Loucy (cell line): Measurements from ENCODE around the gene DGCR8.
A peak's percentile ranks its signal among the peaks of the same experiment; 100 is the strongest.

ENCODE experiments used
- H2AFZ ChIP-seq: fragments of 200-600 bp; sonication (generic); 2 replicates; pipeline ENCODE4 v1.6.0; 2016; ENCODE audit warnings: antibody characterized with exemption, mild to moderate bottlenecking, low read length, moderate library complexity
- H3F3A ChIP-seq: fragments of 200-600 bp; 2 replicates; pipeline ENCODE4 v1.6.0; 2016; ENCODE audit warnings: antibody characterized with exemption, low read depth, mild to moderate bottlenecking
- H3K27me3 ChIP-seq: fragments of 200-600 bp; sonication (generic); 2 replicates; pipeline ENCODE4 v1.6.1; 2014; ENCODE audit warnings: low read length, mild to moderate bottlenecking; ENCODE audit not compliant: insufficient read depth, poor library complexity, severe bottlenecking
- H3K36me3 ChIP-seq: fragments of 200-600 bp; sonication (generic); 2 replicates; pipeline ENCODE4 v1.6.1; 2016; ENCODE audit warnings: low read length; ENCODE audit not compliant: insufficient read depth
- H3K4me1 ChIP-seq: fragments of 200-600 bp; sonication (generic); 2 replicates; pipeline ENCODE4 v1.5.1; 2014; ENCODE audit warnings: low read length, mild to moderate bottlenecking; ENCODE audit not compliant: insufficient read depth, poor library complexity, severe bottlenecking
- H3K4me2 ChIP-seq: fragments of 200-600 bp; sonication (generic); 2 replicates; pipeline ENCODE4 v1.6.0; 2014; ENCODE audit warnings: antibody characterized with exemption, low read length, low read depth, mild to moderate bottlenecking; ENCODE audit not compliant: poor library complexity, severe bottlenecking
- H3K4me3 ChIP-seq: fragments of 200-600 bp; sonication (generic); 2 replicates; pipeline ENCODE4 v1.5.1; 2014; ENCODE audit warnings: low read length, mild to moderate bottlenecking, mixed read lengths; ENCODE audit not compliant: poor library complexity, severe bottlenecking
- H3K79me2 ChIP-seq: fragments of 200-600 bp; sonication (generic); 2 replicates; pipeline ENCODE4 v1.6.1; 2014; ENCODE audit warnings: low read length; ENCODE audit not compliant: insufficient read depth
- H3K9ac ChIP-seq: fragments of 200-600 bp; sonication (generic); 2 replicates; pipeline ENCODE4 v1.6.0; 2014; ENCODE audit warnings: mild to moderate bottlenecking, low read depth, low read length, moderate library complexity; ENCODE audit not compliant: poor library complexity, severe bottlenecking
- H3K9me2 ChIP-seq: fragments of 200-600 bp; sonication (generic); replicated peaks from 2 replicates; pipeline ENCODE4 v1.6.1; 2016; ENCODE audit warnings: low read depth, low read length, mixed read lengths
- H3K9me3 ChIP-seq: fragments of 200-600 bp; sonication (generic); 2 replicates; pipeline ENCODE4 v1.6.1; 2014; ENCODE audit warnings: mild to moderate bottlenecking, antibody characterized with exemption, low read length, low read depth; ENCODE audit not compliant: insufficient read depth
- H4K20me1 ChIP-seq: fragments of 200-600 bp; sonication (generic); 2 replicates; pipeline ENCODE4 v1.6.0; 2014; ENCODE audit warnings: antibody characterized with exemption, low read length, mild to moderate bottlenecking; ENCODE audit not compliant: insufficient read depth, poor library complexity, severe bottlenecking
- EZH2phosphoT487 ChIP-seq: fragments of 200-600 bp; IDR thresholded peaks from 2 replicates; pipeline ENCODE4 v1.6.1; 2018; ENCODE audit warnings: antibody characterized with exemption, mild to moderate bottlenecking, moderate library complexity, borderline replicate concordance
- TF ChIP-seq, protein P1 (sequence below): fragments of 200-600 bp; sonication (generic); conservative IDR thresholded peaks from 2 replicates; pipeline ENCODE4 v1.5.1; 2014; ENCODE audit warnings: mild to moderate bottlenecking, antibody characterized with exemption, low read length

Gene DGCR8

DNA sequence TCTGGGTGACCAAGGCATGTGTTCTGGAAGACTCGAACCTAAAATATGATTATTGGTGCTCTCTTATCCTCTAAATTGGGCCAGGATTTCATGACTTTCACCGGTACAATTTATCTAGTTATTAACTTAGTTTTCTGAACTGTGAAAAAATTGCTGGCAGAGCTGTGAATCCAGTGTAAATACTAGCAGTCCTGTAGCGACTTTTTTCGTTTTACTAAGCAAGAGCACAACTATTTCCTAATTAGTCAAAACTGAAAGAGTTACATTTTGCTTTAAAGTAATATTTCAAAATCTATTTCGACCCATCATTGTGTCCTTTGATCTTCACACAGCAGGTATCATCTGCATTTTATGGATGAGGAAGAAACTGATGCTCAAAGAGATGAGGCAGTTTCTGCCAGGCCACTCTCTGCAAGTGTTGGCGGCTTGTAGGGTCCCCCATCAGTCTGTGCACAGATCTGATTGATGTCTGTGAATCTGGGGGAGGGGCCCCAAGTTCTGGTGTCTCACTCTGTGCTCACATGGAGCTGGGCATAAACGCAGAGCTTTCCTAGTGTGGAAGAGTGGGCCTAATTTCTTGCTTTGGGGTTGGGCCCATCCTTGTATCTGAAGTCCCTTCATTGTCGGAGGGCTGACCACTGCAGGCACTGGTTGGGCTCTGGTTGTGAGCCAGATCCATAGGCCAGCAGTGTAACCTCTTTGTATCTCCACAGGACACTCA is 38.4 kb downstream of the DGCR8 start:
- H3K4me3 ChIP-seq = peak overlapping the region; percentile 98
- TF ChIP-seq EZH2phosphoT487 = no peak
- TF ChIP-seq, protein P1, sequence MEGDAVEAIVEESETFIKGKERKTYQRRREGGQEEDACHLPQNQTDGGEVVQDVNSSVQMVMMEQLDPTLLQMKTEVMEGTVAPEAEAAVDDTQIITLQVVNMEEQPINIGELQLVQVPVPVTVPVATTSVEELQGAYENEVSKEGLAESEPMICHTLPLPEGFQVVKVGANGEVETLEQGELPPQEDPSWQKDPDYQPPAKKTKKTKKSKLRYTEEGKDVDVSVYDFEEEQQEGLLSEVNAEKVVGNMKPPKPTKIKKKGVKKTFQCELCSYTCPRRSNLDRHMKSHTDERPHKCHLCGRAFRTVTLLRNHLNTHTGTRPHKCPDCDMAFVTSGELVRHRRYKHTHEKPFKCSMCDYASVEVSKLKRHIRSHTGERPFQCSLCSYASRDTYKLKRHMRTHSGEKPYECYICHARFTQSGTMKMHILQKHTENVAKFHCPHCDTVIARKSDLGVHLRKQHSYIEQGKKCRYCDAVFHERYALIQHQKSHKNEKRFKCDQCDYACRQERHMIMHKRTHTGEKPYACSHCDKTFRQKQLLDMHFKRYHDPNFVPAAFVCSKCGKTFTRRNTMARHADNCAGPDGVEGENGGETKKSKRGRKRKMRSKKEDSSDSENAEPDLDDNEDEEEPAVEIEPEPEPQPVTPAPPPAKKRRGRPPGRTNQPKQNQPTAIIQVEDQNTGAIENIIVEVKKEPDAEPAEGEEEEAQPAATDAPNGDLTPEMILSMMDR = no peak
- H3K27me3 ChIP-seq = no peaks in the 10 kb centered on the region
- peaks cover 50% of the 10 kb centered on the region for H3K4me1 ChIP-seq
- H3K9ac ChIP-seq = peak overlapping the region; percentile 99
- H3F3A ChIP-seq = no peaks in the 10 kb centered on the region
- no peaks in the 10 kb centered on the region for H3K9me2 ChIP-seq
- peaks cover 94% of the 10 kb centered on the region for H3K79me2 ChIP-seq
- H3K9me3 ChIP-seq = no peaks in the 10 kb centered on the region
- peaks cover 59% of the 10 kb centered on the region for H4K20me1 ChIP-seq
- no peak overlapping the region for H2AFZ ChIP-seq
- H3K4me2 ChIP-seq = peak overlapping the region; percentile 97
- H3K36me3 ChIP-seq = peaks cover 55% of the 10 kb centered on the region; the same call in 1 of the 2 replicates

- peaks cover 72% of the 10 kb centered on the region for H4K20me1 ChIP-seq
- H3K27me3 ChIP-seq = no peaks in the 10 kb centered on the region
- H3K4me3 ChIP-seq = peak overlapping the region; percentile 40
- H3K36me3 ChIP-seq = peaks cover 75% of the 10 kb centered on the region; the same call in 1 of the 2 replicates
- peaks cover 75% of the 10 kb centered on the region for H3K79me2 ChIP-seq
- H3F3A ChIP-seq = no peaks in the 10 kb centered on the region
- H3K4me2 ChIP-seq = peak overlapping the region; percentile 57
- peaks cover 36% of the 10 kb centered on the region for H3K4me1 ChIP-seq
- H3K9me3 ChIP-seq = no peaks in the 10 kb centered on the region
- H2AFZ ChIP-seq = no peak overlapping the region
- peak overlapping the region; percentile 39 for H3K9ac ChIP-seq
- TF ChIP-seq, protein P1 = no peak
- TF ChIP-seq EZH2phosphoT487 = no peak
- no peaks in the 10 kb centered on the region for H3K9me2 ChIP-seq
Measured at GRCh38 chr22:20121856-20122415, 41.9 kb downstream of the DGCR8 start.

GRCh38 chr22:20123366-20124082 is 43.5 kb downstream of the DGCR8 start:
- Histone ChIP-seq H2AFZ (no peak overlapping the region), H3K4me3 (no peak overlapping the region), H3K9ac (no peak overlapping the region), H3K79me2 (peaks cover 65% of the 10 kb centered on the region), H3K4me2 (no peak overlapping the region), H3K36me3 (peaks cover 91% of the 10 kb centered on the region; the same call in 1 of the 2 replicates), H3K4me1 (peaks cover 34% of the 10 kb centered on the region), H3K9me2 (no peaks in the 10 kb centered on the region), H3K9me3 (no peaks in the 10 kb centered on the region), H3F3A (0 out of 2 replicates have a peak, but pooled peaks cover 1% of the 10 kb centered on the region), H3K27me3 (no peaks in the 10 kb centered on the region), H4K20me1 (peaks cover 70% of the 10 kb centered on the region)
- TF ChIP-seq EZH2phosphoT487 = no peak
- TF ChIP-seq, protein P1 = no peak
